Vagina (tissue), 2 donors: ENCODE measurements around the gene ZNF385A. TPM values are rescaled to one million over a fixed set of nuclear protein-coding genes. Genes with fewer than 3 reads are reported as not detected.
A peak's percentile ranks its signal among the peaks of the same experiment; 100 is the strongest.

ENCODE experiments used
- DNase-seq, 2 donors: peaks; one replicate each; pipeline ENCODE4 v3.0.0-alpha.2; 2017; ENCODE audit errors: extremely low spot score in 2 of 2
- H3K27ac ChIP-seq: fragments of 200-600 bp; sonication (generic); one replicate; pipeline ENCODE4 v1.5.1; 2019
- H3K27me3 ChIP-seq: fragments of 200-600 bp; sonication (generic); one replicate; pipeline ENCODE4 v1.5.1; 2019
- H3K36me3 ChIP-seq, 2 donors: fragments of 200-600 bp; sonication (generic); one replicate each; pipeline ENCODE4 v1.5.1; 2017 to 2019
- H3K4me1 ChIP-seq: fragments of 200-600 bp; sonication (generic); one replicate; pipeline ENCODE4 v1.5.1; 2019
- H3K4me3 ChIP-seq, 2 donors: fragments of 200-600 bp; sonication (generic); 1 replicate in 1 of 2; 2 replicates in 1 of 2; pipeline ENCODE4 v1.5.1; 2016 to 2019
- H3K9me3 ChIP-seq: fragments of 200-600 bp; sonication (generic); one replicate; pipeline ENCODE4 v1.5.1; 2019
- CTCF ChIP-seq, 3 experiments: fragments of 450-650 bp in 2 of 3; fragments of 200-600 bp in 1 of 3; sonication (generic) in 1 of 3; IDR thresholded peaks; one replicate each; pipeline ENCODE4 v1.5.1; 2017 to 2019; ENCODE audit warnings: antibody characterized with exemption in 3 of 3, mild to moderate bottlenecking in 2 of 3, moderate library complexity in 2 of 3
- POLR2A ChIP-seq, 2 donors: fragments of 450-650 bp; IDR thresholded peaks; one replicate each; pipeline ENCODE4 v1.6.1; 2017; ENCODE audit warnings: antibody characterized with exemption in 2 of 2, mild to moderate bottlenecking in 2 of 2, moderate library complexity in 2 of 2
- POLR2AphosphoS5 ChIP-seq, 2 donors: sonication (generic); formaldehyde crosslinking; IDR thresholded peaks; one replicate each; pipeline ENCODE4 v1.9.0; 2017; ENCODE audit warnings: antibody characterized with exemption in 2 of 2, mild to moderate bottlenecking in 2 of 2, low read depth in 1 of 2; ENCODE audit not compliant: insufficient read depth in 1 of 2
- intact Hi-C: fragments of 100-400 bp; cut with DNase I; formaldehyde crosslinking; loops from one replicate; pipeline ENCODE4 v1.15.1; 2023
- total RNA-seq: library from RNA; depleted of rRNA; stranded (reverse); fragments of >200 nt; gene quantifications from one replicate; pipeline ENCODE4 v1.2.3, GENCODE V29; 2016

Gene ZNF385A
- total RNA-seq, 1 donor from 2014 or later: 38.8 TPM

GRCh38 chr12:54405106-54405505, 20.6 kb upstream of the ZNF385A start:
- intact Hi-C loops: no loop called here
- Histone ChIP-seq H3K27me3 (no peaks in the 10 kb centered on the region), H3K27ac (peak overlapping the region; percentile 43), H3K36me3 (peaks cover 9 to 89% of the 10 kb centered on the region in 2 donors), H3K9me3 (no peaks in the 10 kb centered on the region), H3K4me3 (no peak overlapping the region), H3K4me1 (no peaks in the 10 kb centered on the region)
- TF ChIP-seq CTCF (IDR thresholded peaks at IDR 0.05) (no peak), POLR2AphosphoS5 (IDR thresholded peaks at IDR 0.05; ENCODE audit: insufficient read depth in 1 of 2, low read depth in 1 of 2) (peak in 1 of 2 donors; percentile 26)
- DNase-seq: no peak

- H3K4me3 ChIP-seq: no peak overlapping the region
- intact Hi-C loops: no loop called here
- TF ChIP-seq POLR2AphosphoS5 (IDR thresholded peaks at IDR 0.05; ENCODE audit: insufficient read depth in 1 of 2, low read depth in 1 of 2) (peak in 1 of 2 donors; percentile 29), CTCF (IDR thresholded peaks at IDR 0.05) (peak; percentile 78 to 92 (median 85)), POLR2A (IDR thresholded peaks at IDR 0.05) (no peak)
- no peaks in the 10 kb centered on the region for H3K9me3 ChIP-seq
- H3K27ac ChIP-seq: peak overlapping the region; percentile 43
- no peak for DNase-seq
- H3K36me3 ChIP-seq: peaks cover 9 to 95% of the 10 kb centered on the region in 2 donors
- H3K27me3 ChIP-seq: no peaks in the 10 kb centered on the region
- H3K4me1 ChIP-seq: no peaks in the 10 kb centered on the region
Observed at GRCh38 chr12:54404061-54405004, 19.8 kb upstream of the ZNF385A start.

- DNase-seq: no peak
- peaks cover 13 to 95% of the 10 kb centered on the region in 2 donors for H3K36me3 ChIP-seq
- H3K4me3 ChIP-seq: no peak overlapping the region
- TF ChIP-seq POLR2AphosphoS5 (IDR thresholded peaks at IDR 0.05; ENCODE audit: insufficient read depth in 1 of 2, low read depth in 1 of 2) (no peak), POLR2A (IDR thresholded peaks at IDR 0.05) (no peak), CTCF (IDR thresholded peaks at IDR 0.05) (no peak)
- H3K9me3 ChIP-seq: no peaks in the 10 kb centered on the region
- no peaks in the 10 kb centered on the region for H3K4me1 ChIP-seq
- no peaks in the 10 kb centered on the region for H3K27me3 ChIP-seq
- no peak overlapping the region for H3K27ac ChIP-seq
- intact Hi-C loops: no loop called here
Observed at GRCh38 chr12:54401119-54401518, 16.6 kb upstream of the ZNF385A start.

- no peak for DNase-seq
- no peak overlapping the region for H3K4me3 ChIP-seq
- no peak overlapping the region for H3K27ac ChIP-seq
- H3K36me3 ChIP-seq: peaks cover 8 to 89% of the 10 kb centered on the region in 2 donors
- no peaks in the 10 kb centered on the region for H3K4me1 ChIP-seq
- H3K27me3 ChIP-seq: no peaks in the 10 kb centered on the region
- no peaks in the 10 kb centered on the region for H3K9me3 ChIP-seq
- TF ChIP-seq POLR2A (IDR thresholded peaks at IDR 0.05): no peak
- TF ChIP-seq CTCF (IDR thresholded peaks at IDR 0.05): peak; percentile 96 to 98 (median 98)
- TF ChIP-seq POLR2AphosphoS5 (IDR thresholded peaks at IDR 0.05; ENCODE audit: insufficient read depth in 1 of 2, low read depth in 1 of 2): peak in 1 of 2 donors; percentile 63
- intact Hi-C loops: loop anchor here (2.0 kb wide), 1 partner anchor 40 kb away; no protein-coding TSS in a partner anchor
Observed at GRCh38 chr12:54398995-54399793, 14.7 kb upstream of the ZNF385A start.
